T-helper 2 cell (primary cell): Measurements from ENCODE around the gene C11orf42.

ENCODE experiments used
- DNase-seq, 5 experiments: peaks; one replicate each; pipeline versions ENCODE4 v3.0.0 to v3.0.0-alpha.2; 2012 to 2022

The C11orf42 gene

GRCh38 chr11:6260207-6260726 is 54.9 kb downstream of the C11orf42 start:
- DNase-seq = no peak
